H4 (cell line): ENCODE data around the gene MTG2. TPM values are rescaled to one million over a fixed set of nuclear protein-coding genes. Genes with fewer than 3 reads are reported as not detected.

Source experiments
- DNase-seq: peaks from one replicate; pipeline ENCODE4 v3.0.0-alpha.2; 2015; ENCODE audit warnings: low spot score
- total RNA-seq: library from RNA; depleted of rRNA; stranded (reverse); fragments of >200 nt; shearing (Covaris generic); gene quantifications from 2 replicates; pipeline ENCODE4 v1.2.3, GENCODE V29; 2014

The MTG2 gene
- total RNA-seq, 1 experiment from 2014 or later: 13.3 TPM

GRCh38 chr20:62219992-62220665 is 37.3 kb downstream of the MTG2 start, which contains the start of gene HRH3:
HRH3 (minus strand) TSS chr20:62220278; CDS start chr20:62219970, 308 bp downstream.
- no peak for DNase-seq

DNA sequence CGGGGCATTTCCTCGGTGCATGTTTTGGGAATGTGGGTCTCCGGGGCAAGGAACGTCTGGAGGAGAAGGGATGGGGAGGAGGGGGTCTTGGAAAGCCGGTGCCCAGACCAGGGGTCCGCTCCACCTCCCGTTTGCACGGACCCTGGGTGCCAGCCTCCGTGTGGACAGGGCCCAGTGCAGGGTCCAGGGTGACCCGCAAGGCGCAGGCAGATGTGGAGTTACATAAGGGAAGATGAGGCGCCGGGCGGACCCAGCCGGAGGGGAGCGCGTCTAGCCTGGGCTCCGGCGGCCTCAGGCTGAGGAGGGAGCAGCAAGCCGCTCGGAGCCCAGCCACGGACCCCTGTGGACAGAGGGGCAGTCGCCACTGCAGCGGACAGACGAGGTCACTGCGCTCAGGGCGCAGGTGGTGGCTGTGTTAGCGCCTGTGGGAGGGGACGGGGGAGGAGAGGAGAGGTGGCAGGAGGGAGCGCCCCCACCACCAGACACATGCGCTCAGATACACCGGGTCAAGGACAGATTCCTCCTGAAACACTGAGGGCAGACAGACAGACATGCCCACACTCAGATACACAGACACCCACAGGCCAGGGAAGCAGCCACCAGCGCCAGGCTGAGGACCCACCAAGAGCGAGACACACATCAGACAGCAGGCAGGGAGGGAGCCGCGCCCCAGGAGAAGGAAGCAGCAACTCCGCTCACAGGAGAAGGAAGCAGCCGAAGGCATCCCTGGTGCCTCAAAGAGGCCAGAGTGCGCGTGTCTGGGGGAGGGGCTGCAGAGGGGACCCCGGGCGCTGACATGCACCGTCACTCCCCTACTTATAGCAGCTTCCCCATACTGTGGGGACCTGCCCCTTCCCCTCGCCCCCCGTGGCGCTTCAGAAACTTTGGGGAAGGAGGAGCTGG is 38.1 kb downstream of the MTG2 start:
- no peak for DNase-seq

- no peak for DNase-seq
Measured at GRCh38 chr20:62222266-62222850, 39.5 kb downstream of the MTG2 start.

- no peak for DNase-seq
Measured at GRCh38 chr20:62222972-62223371, 40.1 kb downstream of the MTG2 start.

DNA sequence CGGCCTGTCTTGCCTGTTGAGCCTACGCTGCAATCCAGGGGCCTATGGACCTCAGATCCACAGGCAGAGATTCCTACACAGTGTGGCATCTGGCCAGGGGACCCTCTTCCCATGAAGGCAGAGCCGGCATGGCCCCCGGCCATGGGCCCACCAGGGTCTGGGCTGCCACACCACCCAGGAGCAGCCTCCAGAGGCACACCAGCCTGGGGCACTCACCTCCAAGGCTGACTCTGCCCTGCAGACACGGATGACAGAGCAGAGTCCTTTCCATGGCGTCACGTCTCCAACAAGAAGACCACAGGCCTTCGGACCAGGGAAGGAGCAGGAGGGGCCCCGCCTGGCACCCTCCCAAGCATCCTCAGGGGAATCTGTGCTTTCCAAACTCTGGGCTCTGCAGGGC is 40.7 kb downstream of the MTG2 start:
- no peak for DNase-seq

GRCh38 chr20:62224113-62224855 is 41.5 kb downstream of the MTG2 start:
- no peak for DNase-seq

DNA sequence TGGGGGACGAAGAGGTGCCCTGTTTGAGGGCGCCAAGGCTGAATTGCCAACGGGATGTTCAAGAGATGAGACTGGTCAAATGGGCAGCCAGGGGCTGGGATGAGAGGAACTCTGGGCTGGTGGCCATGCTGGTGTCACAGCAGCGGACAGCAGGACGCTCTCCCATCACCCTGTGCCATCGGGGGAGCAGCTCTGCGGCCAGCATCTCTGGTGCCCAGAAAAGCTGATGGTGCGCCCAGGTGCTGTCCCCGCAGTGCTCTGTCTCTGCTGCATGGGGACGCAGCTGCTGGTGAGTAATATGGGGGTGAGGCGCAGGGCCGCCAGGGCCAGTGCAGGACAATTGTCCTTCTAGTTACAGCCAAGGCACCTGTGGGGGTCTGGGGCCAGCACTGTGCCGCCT is 42.2 kb downstream of the MTG2 start:
- DNase-seq: no peak

DNA sequence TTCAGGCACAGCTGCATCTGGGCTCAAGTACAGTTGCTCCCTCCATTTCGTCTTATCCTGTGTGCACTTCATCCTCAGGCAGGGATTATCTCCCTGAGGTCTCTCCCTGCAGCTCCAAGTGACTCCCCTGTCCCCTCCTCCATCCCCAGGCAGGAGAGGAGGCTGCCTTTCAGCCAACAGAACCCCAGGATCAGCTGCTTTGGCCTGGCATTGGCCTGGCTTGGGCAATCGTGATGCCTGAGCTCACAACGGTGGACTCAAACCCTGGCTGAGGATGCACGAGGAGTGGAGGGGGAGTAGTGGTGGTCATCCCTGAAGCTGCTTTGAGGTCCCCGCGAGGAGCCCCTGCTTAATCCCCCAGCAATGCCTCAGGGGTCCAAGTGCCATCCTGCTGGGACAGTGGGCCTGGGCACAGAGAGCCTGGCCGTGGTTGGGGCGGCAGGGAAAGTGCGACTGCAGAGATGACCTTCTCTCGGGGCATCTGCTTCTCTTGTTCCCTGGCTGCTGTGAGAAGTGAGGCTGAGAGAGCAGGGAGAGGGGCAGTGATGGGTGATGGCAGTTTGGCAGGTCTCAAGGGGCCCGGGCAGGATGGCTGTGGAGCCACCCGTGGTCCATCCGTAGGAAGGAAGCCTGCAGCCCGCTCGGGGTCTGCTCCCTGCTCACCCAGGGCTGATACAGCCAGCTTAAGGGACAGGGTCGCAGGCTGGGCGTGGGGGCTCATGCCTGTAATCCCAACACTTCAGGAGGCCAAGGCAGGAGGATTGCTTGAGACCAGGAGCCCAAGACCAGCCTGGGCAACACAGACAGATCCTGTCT is 43.2 kb downstream of the MTG2 start:
- DNase-seq: no peak

GRCh38 chr20:62226707-62227590 is 44.1 kb downstream of the MTG2 start:
- DNase-seq: no peak

DNA sequence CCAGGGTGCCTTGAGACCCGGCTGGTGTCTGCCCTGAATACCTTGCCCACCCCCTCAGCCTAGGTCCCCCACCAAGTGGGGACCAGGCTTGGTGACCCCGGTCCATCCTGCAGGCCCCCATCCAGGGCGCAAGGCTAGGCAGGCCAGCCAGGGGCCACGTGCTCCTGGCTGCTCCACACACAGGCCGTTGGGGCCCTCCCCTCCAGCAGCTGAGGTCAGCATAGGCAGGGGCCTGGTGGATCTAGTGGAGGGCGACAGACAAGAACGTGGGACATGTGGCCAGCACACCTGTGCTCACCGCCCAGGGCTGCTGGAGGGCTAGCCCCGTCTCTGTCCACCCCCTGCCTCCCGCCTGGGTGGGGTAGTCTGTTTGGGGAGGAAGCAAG is 44.8 kb downstream of the MTG2 start:
- DNase-seq: no peak

DNA sequence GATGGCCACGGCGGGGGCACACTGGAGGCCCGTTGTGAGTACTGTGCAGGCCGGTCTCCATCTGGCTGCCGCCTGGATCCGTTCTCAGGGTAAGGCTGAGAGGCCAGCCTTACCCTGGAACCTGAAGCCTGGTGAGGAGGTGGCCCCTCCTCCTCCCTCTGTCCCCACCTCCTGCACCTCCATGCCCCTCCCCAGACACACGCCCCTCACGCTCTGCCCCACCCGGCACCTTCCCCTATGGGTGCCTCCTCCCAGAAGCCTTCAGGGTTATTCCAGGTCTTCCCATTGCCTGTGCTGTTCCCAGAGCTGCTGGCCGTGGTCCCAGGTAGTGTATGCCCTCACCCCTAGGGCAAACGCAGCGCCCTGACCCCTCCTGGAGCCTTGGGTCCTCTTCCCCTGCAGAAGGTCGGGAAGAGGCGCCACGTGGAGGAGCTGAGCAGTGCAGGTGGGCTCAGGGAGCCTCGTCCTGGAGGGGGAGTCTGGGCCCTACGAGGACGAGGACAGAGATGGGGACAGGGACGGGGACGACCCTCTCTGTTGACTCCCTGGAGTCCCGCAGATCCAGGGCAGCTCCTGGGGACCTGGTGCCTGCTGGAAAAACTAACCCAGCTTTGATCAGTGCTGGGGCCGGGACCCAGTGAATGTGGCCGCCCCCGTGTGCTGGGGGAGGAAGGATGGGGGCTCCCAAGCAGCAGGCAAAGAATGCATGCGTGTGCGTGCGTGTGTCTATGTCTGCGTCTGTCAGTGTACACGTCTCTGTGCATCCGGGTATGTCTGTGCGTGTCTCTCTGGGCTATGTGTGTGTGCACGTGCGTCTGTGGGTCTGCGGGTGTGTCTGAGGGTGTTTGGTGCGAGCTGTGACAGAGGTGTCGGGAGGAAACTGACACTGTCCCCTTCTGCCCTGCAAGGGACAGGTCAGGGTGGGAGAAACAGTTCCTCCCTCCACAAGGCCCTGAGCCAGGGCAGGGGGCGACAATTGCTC is 45.4 kb downstream of the MTG2 start:
- DNase-seq: no peak

DNA sequence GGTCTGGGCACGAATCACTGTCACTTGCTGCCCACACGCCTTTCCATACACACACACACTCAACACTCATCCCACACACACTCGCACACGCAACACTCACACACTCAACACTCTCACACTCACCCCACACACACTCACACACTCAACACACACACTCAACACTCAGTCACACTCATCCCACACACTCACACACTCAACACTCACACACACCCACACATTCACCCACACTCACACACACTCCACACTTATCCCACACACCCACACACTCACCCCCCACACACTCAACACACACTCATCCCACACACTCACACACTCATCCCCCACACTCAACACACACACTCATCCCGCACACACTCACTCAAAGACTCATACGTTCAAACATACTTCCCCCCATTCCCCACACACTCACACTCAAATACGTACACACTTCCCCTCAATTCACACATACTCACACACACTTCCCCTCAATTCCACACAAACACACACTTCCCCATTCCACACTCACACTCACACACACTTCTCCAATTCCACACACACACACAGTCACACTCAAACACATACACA is 46.2 kb downstream of the MTG2 start:
- no peak for DNase-seq

DNA sequence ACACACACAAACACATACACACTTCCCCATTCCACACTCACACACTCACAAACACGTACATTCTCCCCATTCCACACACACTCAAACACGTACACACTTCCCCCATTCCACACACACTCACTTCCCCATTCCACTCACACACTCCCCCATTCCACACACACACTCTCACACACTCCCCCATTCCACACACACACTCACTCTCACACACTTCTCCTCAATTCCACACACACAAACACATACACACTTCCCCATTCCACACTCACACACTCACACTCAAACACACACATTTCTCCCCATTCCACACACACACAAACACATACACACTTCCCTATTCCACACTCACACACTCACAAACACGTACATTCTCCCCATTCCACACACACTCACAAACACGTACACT is 46.8 kb downstream of the MTG2 start:
- DNase-seq: no peak

GRCh38 chr20:62230276-62230675 is 47.4 kb downstream of the MTG2 start:
- no peak for DNase-seq

GRCh38 chr20:62230696-62231095 is 47.9 kb downstream of the MTG2 start:
- no peak for DNase-seq

DNA sequence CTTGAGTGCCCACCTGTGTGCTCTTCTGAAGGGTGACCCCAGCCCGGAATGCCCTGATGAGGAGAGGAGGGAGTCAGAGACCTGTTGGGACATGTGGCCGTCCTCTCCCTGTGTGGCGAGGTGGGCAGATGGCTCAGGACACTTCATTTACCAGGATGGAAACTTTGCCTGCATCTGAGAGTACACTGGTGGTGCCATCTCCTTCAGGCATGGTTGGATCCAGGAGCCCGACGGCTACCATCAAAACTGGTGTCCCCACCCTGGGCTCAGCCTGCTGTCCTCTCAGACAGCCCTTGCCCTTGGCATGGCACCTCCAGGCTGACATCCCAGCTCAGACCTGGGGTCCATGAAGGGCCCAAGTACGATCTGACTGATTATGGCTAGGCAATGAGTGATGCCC is 48.5 kb downstream of the MTG2 start:
- no peak for DNase-seq

DNA sequence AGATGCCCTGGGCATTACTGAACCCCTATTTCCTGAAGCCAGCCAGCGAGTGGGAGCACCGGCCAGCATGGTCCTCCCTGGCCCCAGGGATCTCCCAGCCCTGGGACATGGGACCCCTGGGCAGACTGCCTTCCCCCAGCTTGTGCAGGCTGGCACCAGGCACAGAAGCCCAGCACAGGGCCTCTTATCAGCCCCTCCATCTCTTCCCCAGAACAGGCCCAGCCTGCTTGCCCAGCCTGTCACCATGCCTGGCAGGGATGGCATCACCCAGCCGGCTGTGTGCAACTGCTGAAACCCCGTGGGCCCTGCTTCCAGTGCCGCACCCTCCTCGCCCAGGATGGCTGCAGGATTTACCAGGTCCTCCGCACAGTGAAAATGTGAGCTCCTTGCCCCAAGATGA is 49.4 kb downstream of the MTG2 start:
- no peak for DNase-seq

DNA sequence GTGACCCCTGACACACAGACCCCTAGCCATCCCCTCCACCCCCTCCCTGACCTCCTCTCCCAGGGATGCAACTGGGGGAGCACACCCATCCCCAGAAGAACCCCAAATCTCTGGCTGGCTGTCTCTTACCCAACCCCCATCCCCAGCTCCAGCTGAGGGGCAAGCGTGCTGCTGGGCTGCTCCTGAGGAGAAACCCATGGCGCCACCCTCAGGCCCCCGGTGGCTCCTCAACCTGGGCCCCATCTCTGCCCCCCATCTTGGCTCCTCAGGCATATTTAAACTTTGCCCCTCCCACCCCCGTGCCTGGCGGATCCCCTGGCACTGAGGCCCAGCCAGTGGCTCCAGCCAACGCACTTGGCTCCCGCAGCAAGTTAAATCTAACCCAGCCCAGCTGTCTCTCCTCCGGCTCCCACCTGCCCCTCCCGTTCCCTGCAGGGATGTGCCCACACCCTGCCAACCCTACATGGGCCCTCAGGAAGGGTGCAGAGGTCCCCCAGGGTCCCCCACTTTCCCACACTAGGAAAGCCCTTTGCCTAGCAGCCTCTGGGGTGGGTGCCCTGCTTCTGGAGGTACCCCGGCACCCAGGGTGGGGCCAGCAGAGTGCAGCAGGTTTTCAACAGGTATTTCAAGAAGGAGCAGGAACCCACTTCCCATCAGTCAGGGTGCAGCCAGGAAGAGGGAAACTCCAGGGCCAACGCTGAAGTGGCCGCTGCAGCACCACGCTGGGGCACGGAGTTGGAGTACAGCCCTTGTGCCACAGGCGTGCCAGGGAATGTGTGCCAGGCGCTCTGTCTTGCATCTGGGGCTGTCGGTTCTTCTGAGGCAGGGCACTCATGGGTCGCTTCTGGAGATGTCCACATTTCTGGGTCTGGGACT is 50.2 kb downstream of the MTG2 start:
- no peak for DNase-seq
